Kasumi-1 (cell line): Measurements from ENCODE around the gene DCAF8L2.
A peak's percentile ranks its signal among the peaks of the same experiment; 100 is the strongest.
"Not testable (repeated sequence)": the region's sequence is repeated elsewhere in the genome, so short reads cannot be mapped to it uniquely, and the experiment has no call there.

ENCODE experiments used
- DNase-seq, 2 experiments: peaks; one replicate each; lab custom pipeline; 2025; lab: John Stamatoyannopoulos, UW

The DCAF8L2 gene

DNA sequence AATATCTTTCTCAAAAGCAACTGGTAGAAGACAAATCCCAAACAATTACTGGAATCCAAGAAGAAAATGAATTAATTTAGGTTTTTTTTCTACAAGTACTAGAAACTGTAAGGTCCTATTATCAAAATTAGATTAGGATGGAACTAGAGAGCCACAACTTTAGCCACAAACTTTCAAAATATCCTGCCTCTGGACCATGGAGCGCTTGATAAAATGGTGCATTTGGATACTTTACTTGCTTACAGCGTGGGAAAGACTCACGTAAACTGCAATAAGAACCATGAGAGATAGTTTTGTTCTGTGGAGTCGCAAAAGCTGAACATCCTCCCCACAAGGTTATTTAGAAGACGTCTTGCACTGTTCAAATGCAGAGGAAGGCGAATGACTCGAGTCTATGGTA is at the start of gene DCAF8L2:
TSS of gene DCAF8L2 (plus strand) at position 301 of the 400 bp plus-strand sequence. CDS start 156,552 bp downstream, outside the sequence.
- no peak for DNase-seq

DNA sequence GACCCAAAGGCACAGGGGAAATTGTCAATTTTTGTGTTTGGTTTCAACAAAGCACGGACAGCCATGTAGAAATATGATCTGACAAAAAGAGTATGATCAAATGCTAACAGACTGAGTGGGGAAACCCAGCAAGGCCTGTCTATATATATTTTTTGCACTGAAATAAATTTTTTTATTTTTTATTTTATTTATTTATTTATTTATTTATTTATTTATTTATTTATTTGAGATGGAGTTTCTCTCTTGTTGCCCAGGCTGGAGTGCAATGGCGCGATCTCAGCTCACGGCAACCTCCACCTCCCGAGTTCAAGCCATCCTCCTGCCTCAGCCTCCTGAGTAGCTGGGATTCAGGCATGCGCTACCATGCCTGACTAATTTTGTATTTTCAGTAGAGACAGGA is 49.0 kb upstream of the DCAF8L2 start:
- not testable (repeated sequence) for DNase-seq

GRCh38 chrX:27548624-27549023 is 41.5 kb upstream of the DCAF8L2 start:
- no peak for DNase-seq

DNA sequence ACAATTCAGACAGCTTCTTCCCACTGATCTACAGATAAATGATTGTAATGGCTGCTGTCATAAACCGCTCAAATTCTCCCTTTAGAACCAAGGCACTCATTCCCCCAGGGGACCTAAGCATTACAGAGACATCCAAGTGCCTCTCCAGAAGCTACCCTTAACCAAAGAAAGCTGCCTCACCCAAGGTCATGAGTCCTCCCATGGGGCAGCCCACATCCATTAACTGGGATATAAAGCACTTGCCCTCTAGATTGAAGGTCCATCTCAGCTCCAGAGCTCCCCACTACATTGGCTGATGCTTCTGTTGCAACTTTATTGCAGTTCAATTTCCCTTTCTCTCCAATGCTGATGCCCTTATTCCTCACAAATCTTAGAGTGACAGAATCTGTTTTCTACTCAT is 40.5 kb upstream of the DCAF8L2 start:
- no peak for DNase-seq

DNA sequence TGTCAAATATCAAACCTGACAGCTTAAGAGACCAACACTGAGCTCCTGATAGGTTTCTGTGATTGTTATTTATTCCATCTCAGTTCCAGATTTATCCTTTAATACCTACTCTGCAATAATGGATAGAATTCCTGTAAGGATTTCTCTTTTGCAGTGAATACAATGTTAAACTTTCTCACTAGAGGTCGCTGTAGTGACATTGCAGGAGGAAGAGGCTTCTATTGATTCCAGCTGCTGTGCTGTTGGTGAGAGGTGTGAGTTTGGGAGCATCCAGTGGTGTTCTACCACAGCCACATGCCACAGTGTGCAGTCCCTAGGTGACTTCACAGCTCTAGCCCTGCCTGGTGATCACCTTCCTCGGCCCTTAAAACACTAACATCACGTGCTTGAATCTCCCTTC is 34.6 kb upstream of the DCAF8L2 start:
- DNase-seq: peak; percentile 11 to 18

- DNase-seq: no peak
Measured at GRCh38 chrX:27565992-27566391, 24.2 kb upstream of the DCAF8L2 start.

DNA sequence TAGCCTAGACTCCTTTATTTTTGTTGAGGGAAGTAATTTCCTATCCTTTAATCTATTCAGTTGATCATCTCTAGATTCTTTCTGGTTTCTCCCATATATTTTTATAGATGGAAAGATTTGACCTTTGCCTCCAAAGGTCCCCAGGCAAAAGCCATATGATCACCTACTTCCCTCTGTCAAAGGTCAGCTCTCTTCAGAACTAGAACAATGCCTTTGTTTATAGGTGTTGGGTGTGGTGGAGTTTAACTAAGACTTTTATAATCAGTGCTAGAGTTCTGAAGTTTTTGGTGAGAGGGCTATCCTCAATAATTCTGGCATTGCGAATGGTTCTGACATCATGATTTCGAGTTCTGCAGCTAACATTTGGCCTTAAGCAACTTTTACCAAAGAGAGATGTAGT is 19.0 kb upstream of the DCAF8L2 start:
- DNase-seq: no peak

- DNase-seq: no peak
Measured at GRCh38 chrX:27575565-27575964, 14.6 kb upstream of the DCAF8L2 start.

GRCh38 chrX:27583976-27584375 is 6.2 kb upstream of the DCAF8L2 start:
- no peak for DNase-seq

GRCh38 chrX:27591938-27592337 is 1.8 kb downstream of the DCAF8L2 start:
- no peak for DNase-seq

DNA sequence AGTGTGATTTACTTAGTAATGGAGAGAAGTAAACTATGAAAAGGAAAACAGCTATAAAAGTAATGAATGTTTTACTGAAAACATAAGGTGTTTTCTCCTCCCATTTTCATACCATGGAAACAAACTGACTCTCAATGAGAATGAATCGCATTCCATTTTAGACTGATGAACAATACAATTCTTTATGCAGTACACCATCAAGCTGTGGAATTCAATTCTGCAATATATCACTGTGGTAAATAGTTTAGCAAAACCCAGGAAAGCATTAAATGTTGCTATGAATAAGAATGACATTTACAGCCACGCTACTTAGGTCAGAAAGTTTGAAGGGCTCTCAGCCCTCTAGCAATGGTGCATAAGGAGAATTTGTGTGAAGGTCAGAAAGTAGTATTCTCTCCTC is 7.4 kb downstream of the DCAF8L2 start:
- DNase-seq: no peak

- DNase-seq: no peak
Measured at GRCh38 chrX:27598312-27598711, 8.2 kb downstream of the DCAF8L2 start.

DNA sequence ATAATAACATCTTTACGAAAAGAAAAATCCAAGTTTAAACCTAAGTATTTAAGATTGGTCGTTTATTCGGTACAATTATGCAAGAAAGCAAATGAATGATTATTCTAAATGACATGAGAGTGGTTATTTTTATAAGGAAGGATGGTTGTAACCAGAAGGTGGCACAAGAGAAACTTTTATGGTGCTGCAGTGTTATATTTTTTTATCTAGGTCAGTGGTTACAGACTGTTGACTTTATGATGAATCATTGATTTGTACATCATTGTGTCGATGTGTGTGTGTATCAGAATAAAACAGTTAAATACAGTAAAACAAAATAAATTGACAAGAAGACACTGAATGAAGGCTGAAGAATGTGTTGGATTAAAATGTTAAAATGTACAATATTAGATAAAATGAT is 9.8 kb downstream of the DCAF8L2 start:
- DNase-seq: peak in 1 of 2 experiments; percentile 1

DNA sequence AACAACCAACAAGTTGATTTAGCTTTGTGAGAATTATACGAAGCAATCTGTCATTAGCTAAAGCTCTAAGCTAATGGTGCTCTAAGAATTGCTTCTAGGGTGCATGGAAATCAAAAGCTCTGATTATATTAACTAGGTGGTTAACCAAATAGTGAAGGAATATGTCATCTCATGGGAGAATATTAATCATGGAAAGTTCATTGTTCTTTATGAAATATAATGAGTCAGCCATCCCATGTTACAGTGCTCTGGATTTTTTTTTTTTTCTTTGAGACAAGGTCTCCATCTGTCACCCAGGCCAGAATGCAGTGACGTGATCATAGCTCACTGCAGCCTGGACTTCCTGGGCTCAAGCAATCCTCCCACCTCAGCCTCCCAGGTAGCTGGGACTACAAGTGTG is 10.5 kb downstream of the DCAF8L2 start:
- DNase-seq: no peak

DNA sequence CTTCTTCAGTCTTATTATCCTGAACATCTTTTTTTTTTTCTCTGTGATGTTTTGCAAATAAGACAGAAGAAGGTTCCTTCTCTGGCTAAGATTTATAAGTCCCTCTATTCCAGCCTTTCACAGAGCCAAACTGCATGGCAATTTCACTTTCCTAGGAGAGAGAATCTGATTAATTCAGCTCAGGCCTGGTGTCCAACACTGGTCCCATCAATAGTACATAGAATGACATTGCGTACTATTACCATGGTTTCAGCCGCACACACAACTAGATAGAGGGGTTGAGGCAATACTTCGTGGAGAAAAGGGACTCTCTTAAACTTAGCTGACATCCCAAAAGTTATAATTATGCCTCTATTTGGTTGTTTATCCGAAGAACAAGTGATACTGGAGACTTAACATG is 18.5 kb downstream of the DCAF8L2 start:
- DNase-seq: no peak

DNA sequence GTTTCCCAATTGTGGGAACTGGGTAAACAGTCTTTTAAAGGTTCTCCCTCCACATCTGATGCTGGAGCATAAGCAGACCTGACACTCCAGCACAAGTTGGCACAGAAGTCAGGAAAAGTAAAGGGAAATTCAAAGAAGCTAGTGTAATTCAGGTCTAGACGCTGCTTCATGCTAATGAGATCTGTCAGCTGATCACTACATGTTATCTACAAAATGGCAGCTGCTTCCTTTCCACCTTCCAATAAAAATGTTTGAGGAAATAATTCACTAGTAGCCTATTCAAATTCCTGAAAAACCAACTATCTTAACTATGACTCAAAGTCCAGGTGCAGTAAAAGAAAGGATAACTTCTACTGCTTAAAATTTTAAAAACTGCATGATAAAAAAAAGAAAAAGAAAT is 29.3 kb downstream of the DCAF8L2 start:
- no peak for DNase-seq

GRCh38 chrX:27619975-27620374 is 29.8 kb downstream of the DCAF8L2 start:
- peak; percentile 18 to 30 for DNase-seq

DNA sequence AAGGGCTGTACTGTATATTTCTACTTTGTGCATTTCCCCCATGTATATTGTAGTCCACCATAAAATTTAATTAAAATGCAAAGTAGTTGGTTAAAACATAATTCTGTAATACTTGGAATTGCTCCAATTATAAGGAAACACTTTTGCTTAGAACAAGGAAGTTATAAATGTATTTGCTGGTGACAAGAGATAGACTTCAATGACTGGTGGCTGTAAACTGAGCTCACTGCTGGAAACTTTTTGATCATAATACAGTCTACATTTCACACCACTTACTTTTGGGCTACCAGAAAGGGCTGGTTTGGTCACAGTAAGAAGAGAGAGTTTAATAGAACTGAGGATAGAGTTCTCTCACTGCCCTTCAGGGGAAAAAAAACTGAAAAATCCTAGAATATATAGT is 32.7 kb downstream of the DCAF8L2 start:
- DNase-seq: peak in 1 of 2 experiments; percentile 5

- no peak for DNase-seq
Measured at GRCh38 chrX:27626066-27626465, 35.9 kb downstream of the DCAF8L2 start.

DNA sequence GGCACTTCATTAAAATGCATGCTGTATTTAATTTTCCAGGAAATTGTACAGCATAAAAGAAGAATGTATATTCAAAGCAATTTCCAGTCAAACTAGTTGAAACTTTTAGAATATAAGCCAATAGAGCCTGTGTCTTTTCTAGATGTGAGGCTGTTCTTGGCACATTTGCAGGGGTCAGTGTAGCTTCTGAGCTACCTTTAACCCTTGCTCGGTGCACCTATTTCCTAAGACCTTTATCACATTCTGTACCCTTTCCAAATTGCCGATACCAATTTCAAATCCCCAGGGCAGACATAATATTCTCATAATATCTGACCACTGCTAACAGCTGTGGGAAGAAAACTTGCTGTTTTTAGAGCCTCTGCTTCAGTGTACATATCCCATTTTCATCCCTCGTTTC is 43.2 kb downstream of the DCAF8L2 start:
- DNase-seq: no peak

DNA sequence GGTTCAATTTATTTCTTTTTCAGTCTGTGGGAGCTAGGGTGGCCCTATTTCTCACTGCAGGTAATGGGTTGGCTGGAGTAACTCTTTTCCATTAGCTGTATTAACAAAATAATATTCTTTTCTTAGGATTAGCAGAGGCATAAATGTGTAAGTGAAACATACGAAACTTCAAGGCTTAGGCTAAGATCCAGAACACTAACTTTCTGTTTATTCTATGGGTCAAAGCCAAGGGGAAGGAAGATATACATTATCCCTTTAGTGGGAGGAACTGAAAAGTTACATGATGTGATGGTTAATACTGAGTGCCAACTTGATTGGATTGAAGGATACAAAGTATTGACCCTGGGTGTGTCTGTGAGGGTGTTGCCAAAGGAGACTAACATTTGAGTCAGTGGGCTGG is 66.4 kb downstream of the DCAF8L2 start:
- no peak for DNase-seq

DNA sequence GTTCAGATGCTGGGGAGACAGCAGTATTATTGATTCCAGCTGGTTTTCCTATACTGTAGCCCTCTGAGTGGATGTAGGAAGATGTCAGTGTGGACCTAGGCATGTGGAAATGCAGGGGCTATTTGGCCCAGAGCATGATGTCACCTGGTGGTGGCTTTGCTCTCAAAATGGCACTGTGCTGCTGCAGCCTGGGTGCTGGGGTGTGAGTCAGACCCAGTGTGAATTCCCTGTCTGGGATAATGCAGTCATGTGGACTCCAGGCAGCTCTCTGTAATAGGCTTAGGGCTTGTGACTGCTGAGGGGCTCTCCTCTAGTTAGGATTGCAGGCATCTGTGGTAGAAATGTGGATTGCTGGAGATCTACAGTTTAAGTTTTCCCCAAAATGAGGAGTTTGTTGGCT is 70.7 kb downstream of the DCAF8L2 start:
- no peak for DNase-seq

GRCh38 chrX:27671234-27671633 is 81.1 kb downstream of the DCAF8L2 start:
- DNase-seq: no peak

- DNase-seq: no peak
Measured at GRCh38 chrX:27674491-27674890, 84.3 kb downstream of the DCAF8L2 start.

DNA sequence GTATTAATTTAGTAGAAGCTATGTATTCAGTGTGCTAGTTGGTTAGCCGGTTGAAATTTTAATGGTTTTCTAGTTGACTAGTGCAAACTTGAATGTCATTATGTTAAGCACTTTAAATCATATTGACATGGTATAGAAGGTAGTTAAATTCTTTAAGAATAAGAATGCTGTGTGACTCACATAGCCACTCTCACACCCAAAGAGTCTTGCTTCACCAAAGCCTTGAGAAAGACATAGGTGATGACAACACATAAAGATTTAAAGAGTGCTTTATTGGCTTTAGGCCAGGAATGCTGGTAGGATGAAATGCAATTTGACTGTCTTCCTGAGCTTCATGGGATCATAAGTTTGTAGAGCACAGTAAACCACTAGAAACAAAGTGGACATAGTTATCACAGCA is 85.3 kb downstream of the DCAF8L2 start:
- DNase-seq: no peak
